ENCODE data around the gene ADGRB3.

GRCh38 chr6:68746376-68746775 is 111.3 kb downstream of the ADGRB3 start:
- no peak for TF ChIP-seq CTCF (IDR thresholded peaks at IDR 0.05)
- TF ChIP-seq EZH2phosphoT487 (IDR thresholded peaks at IDR 0.05) = no peak

Data from neural progenitor cell (in vitro differentiated cells).